Panc1 (cell line): ENCODE measurements around the gene SIX3. TPM values are rescaled to one million over a fixed set of nuclear protein-coding genes. Genes with fewer than 3 reads are reported as not detected.

Experiments used
- ATAC-seq: fragments of 200-7000 bp; cut with Tn5 transposase; 2 replicates; pipeline ENCODE4 v1.9.1; 2020; ENCODE audit warnings: mild to moderate bottlenecking, moderate library complexity
- BruUV-seq: library from RNA; stranded (reverse); fragments of 400-500 nt; replicated peaks from 2 replicates; lab custom pipeline; 2021; lab: Mats Ljungman, UMichigan
- CTCF ChIA-PET: fragments of 300-600 bp; sonication (Branson Sonifier 250); formaldehyde crosslinking; loops from one replicate; lab custom pipeline; 2022; ENCODE audit warnings: antibody characterized with exemption; lab: Charles Lee
- POLR2A ChIA-PET: fragments of 300-600 bp; sonication (Branson Sonifier 250); formaldehyde crosslinking; loops from one replicate; lab custom pipeline; 2022; ENCODE audit warnings: antibody characterized with exemption; lab: Charles Lee
- DNase-seq: peaks from one replicate; pipeline ENCODE4 v3.0.0-alpha.2; 2010; ENCODE audit warnings: low read depth, low spot score
- H3K27ac ChIP-seq: 2 replicates; pipeline ENCODE4 v1.5.1; 2011; ENCODE audit warnings: mild to moderate bottlenecking, low read length, inconsistent platforms
- H3K27me3 ChIP-seq: fragments of 200-500 bp; sonication (Bioruptor generic); 2 replicates; pipeline ENCODE4 v1.6.0; 2014; ENCODE audit warnings: low read length, inconsistent platforms; ENCODE audit not compliant: control insufficient read depth, insufficient read depth
- H3K36me3 ChIP-seq: fragments of 200-500 bp; sonication (Bioruptor generic); 2 replicates; pipeline ENCODE4 v1.5.1; 2014; ENCODE audit warnings: inconsistent platforms, mild to moderate bottlenecking, low read length, moderate library complexity; ENCODE audit not compliant: control insufficient read depth, insufficient read depth
- H3K4me1 ChIP-seq: 2 replicates; pipeline ENCODE4 v1.5.1; 2011; ENCODE audit warnings: inconsistent platforms, mild to moderate bottlenecking, low read length, moderate library complexity; ENCODE audit not compliant: control insufficient read depth, insufficient read depth
- H3K4me3 ChIP-seq, 2 experiments: 2 replicates each; pipeline ENCODE4 v1.5.1; 2011 to 2012; ENCODE audit warnings: low read depth in 2 of 2, low read length in 2 of 2, mild to moderate bottlenecking in 2 of 2, inconsistent platforms in 1 of 2, moderate library complexity in 1 of 2
- H3K9me3 ChIP-seq: fragments of 200-500 bp; sonication (Bioruptor generic); 2 replicates; pipeline ENCODE4 v1.5.1; 2014; ENCODE audit warnings: low read depth, mild to moderate bottlenecking, inconsistent platforms, low read length, moderate library complexity; ENCODE audit not compliant: control insufficient read depth, insufficient read depth
- POLR2AphosphoS5 ChIP-seq: IDR thresholded peaks from 2 replicates; pipeline ENCODE4 v1.6.1; 2012; ENCODE audit warnings: mild to moderate bottlenecking, low read depth, low read length, moderate library complexity
- SIN3A ChIP-seq: IDR thresholded peaks from 2 replicates; pipeline ENCODE4 v1.6.1; 2012; ENCODE audit warnings: low read depth, mild to moderate bottlenecking, low read length, moderate library complexity, borderline replicate concordance; ENCODE audit not compliant: insufficient read depth
- TCF7L2 ChIP-seq: IDR thresholded peaks from 2 replicates; pipeline ENCODE4 v1.6.1; 2011; ENCODE audit warnings: mild to moderate bottlenecking, low read depth, low read length, inconsistent platforms
- in situ Hi-C: cut with HindIII; loops from 2 replicates; pipeline ENCODE4 v1.10.0; 2016; ENCODE audit warnings: low sequenced_read_pairs, low pct_unique_long_range_greater_than_20kb
- intact Hi-C: fragments of 100-400 bp; cut with micrococcal nuclease; formaldehyde crosslinking; loops from one replicate; pipeline ENCODE4 v1.10.0; 2022; ENCODE audit not compliant: unreplicated experiment
- total RNA-seq: library from RNA; stranded (reverse); gene quantifications from one replicate; pipeline ENCODE4 v1.2.1, GENCODE V29; 2021; ENCODE audit not compliant: unreplicated experiment
- TF ChIP-seq, protein P1 (sequence below): fragments of 450-650 bp; IDR thresholded peaks from 2 replicates; pipeline ENCODE4 v1.5.1; 2017; ENCODE audit warnings: mild to moderate bottlenecking
- TF ChIP-seq, protein P2 (sequence below), 2 experiments: IDR thresholded peaks; 2 replicates each; pipeline ENCODE4 v1.6.1; 2011 to 2012; ENCODE audit warnings: low read depth in 2 of 2, control low read depth in 1 of 2, low read length in 1 of 2, mild to moderate bottlenecking in 1 of 2, moderate library complexity in 1 of 2; ENCODE audit not compliant: insufficient read depth in 1 of 2

SIX3 gene
- total RNA-seq, 1 experiment from 2014 or later: 0.21 TPM

DNA sequence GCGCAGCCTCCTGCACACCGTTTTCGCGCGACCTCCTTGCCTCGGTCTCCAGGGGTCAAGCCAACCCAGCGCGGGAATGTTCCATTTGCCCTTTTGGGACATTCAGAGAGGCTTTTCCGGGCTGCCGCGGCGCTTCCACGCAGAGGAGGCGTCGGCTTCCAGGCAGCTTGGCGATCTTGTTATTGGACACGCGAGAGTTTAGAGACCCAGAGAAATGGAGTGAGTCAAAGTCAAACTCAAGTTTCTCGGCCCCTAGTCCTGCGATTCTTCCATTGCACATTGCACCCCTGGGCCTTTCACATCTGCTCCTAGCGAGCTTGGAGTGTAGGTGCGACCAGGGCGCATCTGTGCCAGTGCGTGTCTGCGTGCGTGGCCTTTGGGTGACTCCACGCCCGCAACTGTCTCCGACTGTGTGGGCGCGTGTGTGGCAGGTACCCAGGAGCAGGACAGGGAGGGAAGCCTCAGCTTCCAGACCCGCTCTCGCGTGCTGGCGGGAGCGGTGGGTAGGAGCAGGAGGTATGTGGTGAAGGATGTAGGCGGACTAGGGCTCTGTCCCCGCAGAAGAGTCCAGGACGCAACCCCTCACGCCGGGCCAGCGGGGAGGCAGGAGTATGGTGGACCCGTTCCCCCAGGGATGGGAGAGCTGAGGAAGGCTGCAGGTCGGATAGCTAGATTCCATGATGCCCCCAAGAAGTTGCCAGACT, 13.5 kb downstream of the SIX3 start:
- 0 out of 2 replicates have a peak, but pooled peaks cover 4% of the 10 kb centered on the region for H3K4me1 ChIP-seq
- no peak overlapping the region for H3K27ac ChIP-seq
- no peaks in the 10 kb centered on the region; the same call in 1 of the 2 replicates for H3K27me3 ChIP-seq
- H3K9me3 ChIP-seq: no peaks in the 10 kb centered on the region
- TF ChIP-seq SIN3A (no peak), TCF7L2 (no peak)
- peak overlapping the region; percentile 32 to 49 for H3K4me3 ChIP-seq
- intact Hi-C loops (loop anchor here (5.0 to 10.0 kb wide), 3 partner anchors 563 to 910 kb away; no protein-coding TSS in a partner anchor), in situ Hi-C loops (no loop called here)
- H3K36me3 ChIP-seq: no peaks in the 10 kb centered on the region
- POLR2A ChIA-PET: interaction anchor here (0.5 to 0.6 kb wide), 2 partner anchors 17 to 810 kb away, joined by 4 read pairs; no protein-coding TSS in a partner anchor
- DNase-seq: no peak
- CTCF ChIA-PET: interaction anchor here (0.5 to 2.9 kb wide), 9 partner anchors 16 to 711 kb away, joined by 3 to 21 read pairs (median 4); no protein-coding TSS in a partner anchor
- no TSS peak for BruUV-seq
- peak; percentile 29 for ATAC-seq

DNA sequence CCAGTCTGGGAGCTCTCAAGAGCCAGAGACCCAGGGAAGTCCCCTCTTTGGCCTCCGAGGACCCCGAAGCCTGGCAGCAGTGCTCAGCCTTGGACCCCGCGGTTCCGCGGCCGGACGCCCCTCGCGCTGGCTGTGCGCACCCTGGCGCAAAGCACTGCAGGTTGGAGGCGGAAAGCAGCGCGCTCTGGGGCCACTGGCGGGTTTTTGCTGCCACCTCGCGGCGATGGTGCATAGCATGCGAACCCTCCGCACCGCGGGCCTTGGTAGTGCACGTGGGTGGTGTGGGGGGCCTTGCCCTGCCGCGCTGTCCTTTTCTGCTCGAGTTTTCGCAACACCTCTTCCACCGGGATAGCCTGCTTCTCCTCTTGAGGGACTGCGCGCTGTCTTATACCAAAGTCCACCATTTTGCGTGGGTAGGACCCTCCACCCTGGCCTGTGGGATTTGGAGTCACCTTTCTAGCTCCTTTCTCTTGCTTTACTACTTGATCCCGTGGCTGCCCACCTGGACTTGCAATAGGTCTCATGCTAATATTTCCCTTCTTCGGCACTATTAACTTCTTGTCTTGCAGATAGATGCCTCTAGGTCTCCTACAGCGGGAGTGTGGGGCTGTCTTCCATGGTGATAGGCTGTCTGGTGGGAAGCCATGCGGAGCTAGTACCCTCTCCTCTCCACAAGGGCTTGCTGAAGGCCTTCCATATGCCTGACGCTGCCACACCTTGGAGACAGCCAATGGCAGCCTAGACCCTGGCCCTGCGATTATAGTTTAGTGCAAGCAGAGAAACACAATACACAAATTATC, 14.3 kb downstream of the SIX3 start:
- peak; percentile 87 for ATAC-seq
- no peaks in the 10 kb centered on the region for H3K9me3 ChIP-seq
- H3K27ac ChIP-seq: no peak overlapping the region
- no peak for DNase-seq
- ChIA-PET CTCF (interaction anchor here (0.5 to 2.9 kb wide), 9 partner anchors 15 to 712 kb away, joined by 3 to 21 read pairs (median 4); no protein-coding TSS in a partner anchor), POLR2A (interaction anchor here (0.6 kb wide), 1 partner anchor 810 kb away, joined by 4 read pairs; no protein-coding TSS in a partner anchor)
- H3K4me3 ChIP-seq: peak overlapping the region; percentile 32 to 49
- intact Hi-C loops (loop anchor here (5.0 to 10.0 kb wide), 3 partner anchors 563 to 911 kb away; no protein-coding TSS in a partner anchor), in situ Hi-C loops (no loop called here)
- no peaks in the 10 kb centered on the region; the same call in 1 of the 2 replicates for H3K27me3 ChIP-seq
- BruUV-seq: no TSS peak
- H3K36me3 ChIP-seq: no peaks in the 10 kb centered on the region
- TF ChIP-seq POLR2AphosphoS5: no peak
- TF ChIP-seq, protein P1, sequence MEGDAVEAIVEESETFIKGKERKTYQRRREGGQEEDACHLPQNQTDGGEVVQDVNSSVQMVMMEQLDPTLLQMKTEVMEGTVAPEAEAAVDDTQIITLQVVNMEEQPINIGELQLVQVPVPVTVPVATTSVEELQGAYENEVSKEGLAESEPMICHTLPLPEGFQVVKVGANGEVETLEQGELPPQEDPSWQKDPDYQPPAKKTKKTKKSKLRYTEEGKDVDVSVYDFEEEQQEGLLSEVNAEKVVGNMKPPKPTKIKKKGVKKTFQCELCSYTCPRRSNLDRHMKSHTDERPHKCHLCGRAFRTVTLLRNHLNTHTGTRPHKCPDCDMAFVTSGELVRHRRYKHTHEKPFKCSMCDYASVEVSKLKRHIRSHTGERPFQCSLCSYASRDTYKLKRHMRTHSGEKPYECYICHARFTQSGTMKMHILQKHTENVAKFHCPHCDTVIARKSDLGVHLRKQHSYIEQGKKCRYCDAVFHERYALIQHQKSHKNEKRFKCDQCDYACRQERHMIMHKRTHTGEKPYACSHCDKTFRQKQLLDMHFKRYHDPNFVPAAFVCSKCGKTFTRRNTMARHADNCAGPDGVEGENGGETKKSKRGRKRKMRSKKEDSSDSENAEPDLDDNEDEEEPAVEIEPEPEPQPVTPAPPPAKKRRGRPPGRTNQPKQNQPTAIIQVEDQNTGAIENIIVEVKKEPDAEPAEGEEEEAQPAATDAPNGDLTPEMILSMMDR: peak; percentile 96
- 0 out of 2 replicates have a peak, but pooled peaks cover 4% of the 10 kb centered on the region for H3K4me1 ChIP-seq

GRCh38 chr2:44956843-44957242, 15.3 kb downstream of the SIX3 start:
- in situ Hi-C loops: no loop called here
- no peak overlapping the region for H3K27ac ChIP-seq

More at GRCh38 chr2:44956843-44957242, 15.3 kb downstream of the SIX3 start:
- H3K4me3 ChIP-seq: no peak overlapping the region
- H3K36me3 ChIP-seq: no peaks in the 10 kb centered on the region
- TF ChIP-seq POLR2AphosphoS5 (no peak), SIN3A (no peak), TCF7L2 (no peak)
- TF ChIP-seq, protein P1: no peak
- TF ChIP-seq, protein P2, sequence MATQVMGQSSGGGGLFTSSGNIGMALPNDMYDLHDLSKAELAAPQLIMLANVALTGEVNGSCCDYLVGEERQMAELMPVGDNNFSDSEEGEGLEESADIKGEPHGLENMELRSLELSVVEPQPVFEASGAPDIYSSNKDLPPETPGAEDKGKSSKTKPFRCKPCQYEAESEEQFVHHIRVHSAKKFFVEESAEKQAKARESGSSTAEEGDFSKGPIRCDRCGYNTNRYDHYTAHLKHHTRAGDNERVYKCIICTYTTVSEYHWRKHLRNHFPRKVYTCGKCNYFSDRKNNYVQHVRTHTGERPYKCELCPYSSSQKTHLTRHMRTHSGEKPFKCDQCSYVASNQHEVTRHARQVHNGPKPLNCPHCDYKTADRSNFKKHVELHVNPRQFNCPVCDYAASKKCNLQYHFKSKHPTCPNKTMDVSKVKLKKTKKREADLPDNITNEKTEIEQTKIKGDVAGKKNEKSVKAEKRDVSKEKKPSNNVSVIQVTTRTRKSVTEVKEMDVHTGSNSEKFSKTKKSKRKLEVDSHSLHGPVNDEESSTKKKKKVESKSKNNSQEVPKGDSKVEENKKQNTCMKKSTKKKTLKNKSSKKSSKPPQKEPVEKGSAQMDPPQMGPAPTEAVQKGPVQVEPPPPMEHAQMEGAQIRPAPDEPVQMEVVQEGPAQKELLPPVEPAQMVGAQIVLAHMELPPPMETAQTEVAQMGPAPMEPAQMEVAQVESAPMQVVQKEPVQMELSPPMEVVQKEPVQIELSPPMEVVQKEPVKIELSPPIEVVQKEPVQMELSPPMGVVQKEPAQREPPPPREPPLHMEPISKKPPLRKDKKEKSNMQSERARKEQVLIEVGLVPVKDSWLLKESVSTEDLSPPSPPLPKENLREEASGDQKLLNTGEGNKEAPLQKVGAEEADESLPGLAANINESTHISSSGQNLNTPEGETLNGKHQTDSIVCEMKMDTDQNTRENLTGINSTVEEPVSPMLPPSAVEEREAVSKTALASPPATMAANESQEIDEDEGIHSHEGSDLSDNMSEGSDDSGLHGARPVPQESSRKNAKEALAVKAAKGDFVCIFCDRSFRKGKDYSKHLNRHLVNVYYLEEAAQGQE (IDR thresholded peaks at IDR 0.05; ENCODE audit: insufficient read depth in 1 of 2, low read depth in 2 of 2, low read length in 1 of 2): no peak
- DNase-seq (no peak), ATAC-seq (no peak)
- ChIA-PET POLR2A (no interaction called here), CTCF (no interaction called here)
- 0 out of 2 replicates have a peak, but pooled peaks cover 4% of the 10 kb centered on the region for H3K4me1 ChIP-seq
- no TSS peak for BruUV-seq
- intact Hi-C loops: loop anchor here (5.0 to 10.0 kb wide), 3 partner anchors 565 to 912 kb away; no protein-coding TSS in a partner anchor
- no peaks in the 10 kb centered on the region; the same call in 1 of the 2 replicates for H3K27me3 ChIP-seq
- H3K9me3 ChIP-seq: no peaks in the 10 kb centered on the region
